ENCODE measurements around the gene ZNF487.
"Not testable (repeated sequence)": the region's sequence is repeated elsewhere in the genome, so short reads cannot be mapped to it uniquely, and the experiment has no call there.

Gene ZNF487

GRCh38 chr10:43440463-43441134 is 3.7 kb downstream of the ZNF487 start:
- DNase-seq: no peak

- DNase-seq: no peak
These were observed 7.4 kb downstream of the ZNF487 start for GRCh38 chr10:43444323-43444722.

GRCh38 chr10:43444897-43445466 is 8.1 kb downstream of the ZNF487 start:
- DNase-seq: no peak

GRCh38 chr10:43446219-43447017 is 9.5 kb downstream of the ZNF487 start:
- not testable (repeated sequence) for DNase-seq

GRCh38 chr10:43448742-43449141 is 11.8 kb downstream of the ZNF487 start:
- no peak for DNase-seq

- no peak for DNase-seq
These were observed 15.5 kb downstream of the ZNF487 start for GRCh38 chr10:43452356-43452914.

- DNase-seq: no peak
These were observed 16.4 kb downstream of the ZNF487 start for GRCh38 chr10:43453266-43453831.

GRCh38 chr10:43454025-43454424 is 17.1 kb downstream of the ZNF487 start:
- not testable (repeated sequence) for DNase-seq

- DNase-seq: not testable (repeated sequence)
These were observed 19.6 kb downstream of the ZNF487 start for GRCh38 chr10:43456561-43456960.

GRCh38 chr10:43458227-43458626 is 21.3 kb downstream of the ZNF487 start:
- no peak for DNase-seq

- no peak for DNase-seq
These were observed 25.0 kb downstream of the ZNF487 start for GRCh38 chr10:43461950-43462349.

- not testable (repeated sequence) for DNase-seq
These were observed 28.3 kb downstream of the ZNF487 start for GRCh38 chr10:43465086-43465735.

- not testable (repeated sequence) for DNase-seq
These were observed 28.8 kb downstream of the ZNF487 start for GRCh38 chr10:43465736-43466120.

- DNase-seq: no peak
These were observed 34.2 kb downstream of the ZNF487 start for GRCh38 chr10:43471146-43471545.

GRCh38 chr10:43471935-43472720 is 35.2 kb downstream of the ZNF487 start:
- no peak for DNase-seq

GRCh38 chr10:43479275-43479674 is 42.4 kb downstream of the ZNF487 start:
- no peak for DNase-seq

- DNase-seq: no peak
These were observed 45.6 kb downstream of the ZNF487 start for GRCh38 chr10:43482319-43483078.

GRCh38 chr10:43491855-43492254 is 54.9 kb downstream of the ZNF487 start:
- no peak for DNase-seq

- no peak for DNase-seq
These were observed 66.0 kb downstream of the ZNF487 start for GRCh38 chr10:43502931-43503330.

GRCh38 chr10:43524434-43525247 is 87.7 kb downstream of the ZNF487 start:
- no peak for DNase-seq
